ENCODE data around the gene LDLRAD4.

GRCh38 chr18:13611601-13612195 is 393.1 kb downstream of the LDLRAD4 start:
- TF ChIP-seq CTCF (IDR thresholded peaks at IDR 0.05): no peak
- TF ChIP-seq POLR2A (IDR thresholded peaks at IDR 0.05): no peak

All from lower leg skin (tissue), 3 donors.